ENCODE data around the gene SAV1.

The SAV1 gene

GRCh38 chr14:50590464-50590863 is 77.6 kb downstream of the SAV1 start:
- Mint-ChIP-seq H3K9me3 (no peaks in the 10 kb centered on the region), H3K27ac (no peak overlapping the region), H3K4me3 (no peak overlapping the region), H3K36me3 (ENCODE audit: insufficient read depth) (no peaks in the 10 kb centered on the region), H3K27me3 (peaks cover 0 to 8% of the 10 kb centered on the region in 2 donors), H3K4me1 (ENCODE audit: low read depth in 2 of 2) (no peaks in the 10 kb centered on the region)
- ATAC-seq (replicated peaks) (no peak), DNase-seq (no peak)
